Upper lobe of left lung (tissue), 4 donors: ENCODE data around the gene SLC22A1.

ENCODE experiments used
- POLR2A ChIP-seq, 4 donors: fragments of 450-650 bp; IDR thresholded peaks; one replicate each; pipeline ENCODE4 v1.5.1; 2016 to 2017; ENCODE audit warnings: antibody characterized with exemption in 4 of 4, mild to moderate bottlenecking in 2 of 4
- TF ChIP-seq, protein P1 (sequence below), 6 experiments: fragments of 450-650 bp in 4 of 6; fragments of 200-600 bp in 2 of 6; sonication (generic) in 2 of 6; IDR thresholded peaks; one replicate each; pipeline ENCODE4 v1.5.1; 2016 to 2019; ENCODE audit warnings: antibody characterized with exemption in 6 of 6

DNA sequence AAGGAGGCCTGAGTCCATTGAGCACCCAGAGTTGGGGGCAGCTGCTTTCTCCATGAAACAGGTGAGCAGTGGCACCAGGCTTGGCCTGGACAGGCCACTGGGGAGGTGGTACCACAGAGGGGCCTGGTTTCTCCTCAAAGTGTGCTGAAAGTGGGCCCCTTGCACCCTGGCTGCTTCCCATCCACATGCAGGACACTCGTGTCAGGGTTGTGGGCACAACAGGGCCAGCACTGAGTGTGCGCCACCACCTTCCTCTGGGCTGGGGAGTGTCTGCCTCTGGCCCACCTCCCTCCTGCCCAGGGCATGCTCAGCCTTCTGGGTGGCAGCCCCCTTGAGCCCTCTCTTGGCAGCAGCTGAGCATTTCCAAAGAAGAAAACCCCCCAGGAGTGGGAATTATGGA is 5.2 kb upstream of the SLC22A1 start:
- no peak for TF ChIP-seq POLR2A (IDR thresholded peaks at IDR 0.05)
- TF ChIP-seq, protein P1, sequence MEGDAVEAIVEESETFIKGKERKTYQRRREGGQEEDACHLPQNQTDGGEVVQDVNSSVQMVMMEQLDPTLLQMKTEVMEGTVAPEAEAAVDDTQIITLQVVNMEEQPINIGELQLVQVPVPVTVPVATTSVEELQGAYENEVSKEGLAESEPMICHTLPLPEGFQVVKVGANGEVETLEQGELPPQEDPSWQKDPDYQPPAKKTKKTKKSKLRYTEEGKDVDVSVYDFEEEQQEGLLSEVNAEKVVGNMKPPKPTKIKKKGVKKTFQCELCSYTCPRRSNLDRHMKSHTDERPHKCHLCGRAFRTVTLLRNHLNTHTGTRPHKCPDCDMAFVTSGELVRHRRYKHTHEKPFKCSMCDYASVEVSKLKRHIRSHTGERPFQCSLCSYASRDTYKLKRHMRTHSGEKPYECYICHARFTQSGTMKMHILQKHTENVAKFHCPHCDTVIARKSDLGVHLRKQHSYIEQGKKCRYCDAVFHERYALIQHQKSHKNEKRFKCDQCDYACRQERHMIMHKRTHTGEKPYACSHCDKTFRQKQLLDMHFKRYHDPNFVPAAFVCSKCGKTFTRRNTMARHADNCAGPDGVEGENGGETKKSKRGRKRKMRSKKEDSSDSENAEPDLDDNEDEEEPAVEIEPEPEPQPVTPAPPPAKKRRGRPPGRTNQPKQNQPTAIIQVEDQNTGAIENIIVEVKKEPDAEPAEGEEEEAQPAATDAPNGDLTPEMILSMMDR (IDR thresholded peaks at IDR 0.05), result no peak
